Measurements from ENCODE around the gene COX19. TPM values are rescaled to one million over a fixed set of nuclear protein-coding genes. Genes with fewer than 3 reads are reported as not detected.

The COX19 gene
- total and polyA plus RNA-seq, 2 donors (not counting 3 experiments of a cell fraction or from before 2014, with no cell fraction given) = 6.8 to 10.6 TPM

GRCh38 chr7:984361-985126 is 9.2 kb upstream of the COX19 start:
- H3K4me2 ChIP-seq (ENCODE audit: insufficient read depth, low read length) = no peak overlapping the region
- H3K36me3 ChIP-seq (ENCODE audit: control insufficient read depth in 2 of 2, extremely low read depth in 1 of 2, insufficient read depth in 2 of 2, low read length in 2 of 2) = no peaks in the 10 kb centered on the region
- H3K4me1 ChIP-seq (ENCODE audit: control insufficient read depth, extremely low read depth, insufficient read depth, low read length) = peaks cover 2% of the 10 kb centered on the region
- POLR2A ChIA-PET = no interaction called here
- no peaks in the 10 kb centered on the region for H3K79me2 ChIP-seq (ENCODE audit: control insufficient read depth, insufficient read depth, low read length)
- no peak overlapping the region for H3K4me3 ChIP-seq (replicated peaks in 1 of 3; ENCODE audit: insufficient read depth in 1 of 3, low read depth in 1 of 3, low read length in 3 of 3)
- no peak overlapping the region for H3K9ac ChIP-seq (replicated peaks; ENCODE audit: extremely low read depth, insufficient read depth, low read length)
- TF ChIP-seq MAX (IDR thresholded peaks at IDR 0.05; ENCODE audit: insufficient read depth, insufficient read length) = no peak
- TF ChIP-seq JUN (IDR thresholded peaks at IDR 0.05; ENCODE audit: borderline replicate concordance, insufficient read depth, insufficient read length, low read depth) = no peak
- no peak for TF ChIP-seq EZH2 (IDR thresholded peaks at IDR 0.05; ENCODE audit: borderline replicate concordance, low read depth, low read length, severe bottlenecking)
- no peak for TF ChIP-seq POLR2AphosphoS5 (IDR thresholded peaks at IDR 0.05; ENCODE audit: insufficient read depth, low read depth, low read length)
- TF ChIP-seq MYC (IDR thresholded peaks at IDR 0.05; ENCODE audit: low read depth, low read length) = no peak
- TF ChIP-seq GATA2 (IDR thresholded peaks at IDR 0.05; ENCODE audit: insufficient read depth, insufficient read length, low read depth, low read length) = no peak
- dilution Hi-C loops (cut with MboI; ENCODE audit: extremely low pct_ligation_motif_present, low sequenced_read_pairs) (no loop called here), intact Hi-C loops (cut with micrococcal nuclease) (no loop called here)
- H3K27ac ChIP-seq (ENCODE audit: insufficient read depth, low read depth, low read length) = no peak overlapping the region
- CTCF ChIA-PET = interaction anchor here (1.5 to 3.2 kb wide), 2 partner anchors 81 to 192 kb away, joined by 3 to 14 read pairs; no protein-coding TSS in a partner anchor
- H2AFZ ChIP-seq (ENCODE audit: low read depth, low read length) = no peak overlapping the region
- BruUV-seq (replicated peaks) = no TSS peak
- no peaks in the 10 kb centered on the region for H3K27me3 ChIP-seq (ENCODE audit: control insufficient read depth in 2 of 2, insufficient read depth in 2 of 2, low read length in 2 of 2)
- no peaks in the 10 kb centered on the region for H4K20me1 ChIP-seq (replicated peaks; ENCODE audit: control insufficient read depth, extremely low read depth, insufficient read depth, low read length)
- H3K9me1 ChIP-seq (replicated peaks; ENCODE audit: control insufficient read depth, extremely low read depth, insufficient read depth, low read length) = no peaks in the 10 kb centered on the region
- DNase-seq (ENCODE audit: low read depth, low spot score) = no peak
- no peaks in the 10 kb centered on the region for H3K9me3 ChIP-seq (replicated peaks; ENCODE audit: control insufficient read depth, insufficient read depth, low read length)
- no peak for FAIRE-seq

GRCh38 chr7:983616-984071 is 8.3 kb upstream of the COX19 start:
- Histone ChIP-seq H3K9me1 (replicated peaks; ENCODE audit: control insufficient read depth, extremely low read depth, insufficient read depth, low read length) (no peaks in the 10 kb centered on the region), H3K27me3 (ENCODE audit: control insufficient read depth in 2 of 2, insufficient read depth in 2 of 2, low read length in 2 of 2) (no peaks in the 10 kb centered on the region), H3K4me1 (ENCODE audit: control insufficient read depth, extremely low read depth, insufficient read depth, low read length) (peaks cover 2% of the 10 kb centered on the region), H3K27ac (ENCODE audit: insufficient read depth, low read depth, low read length) (no peak overlapping the region), H3K4me3 (replicated peaks in 1 of 3; ENCODE audit: insufficient read depth in 1 of 3, low read depth in 1 of 3, low read length in 3 of 3) (no peak overlapping the region), H3K36me3 (ENCODE audit: control insufficient read depth in 2 of 2, extremely low read depth in 1 of 2, insufficient read depth in 2 of 2, low read length in 2 of 2) (no peaks in the 10 kb centered on the region), H2AFZ (ENCODE audit: low read depth, low read length) (no peak overlapping the region), H3K9ac (replicated peaks; ENCODE audit: extremely low read depth, insufficient read depth, low read length) (no peak overlapping the region), H3K4me2 (ENCODE audit: insufficient read depth, low read length) (no peak overlapping the region), H3K9me3 (replicated peaks; ENCODE audit: control insufficient read depth, insufficient read depth, low read length) (no peaks in the 10 kb centered on the region), H4K20me1 (replicated peaks; ENCODE audit: control insufficient read depth, extremely low read depth, insufficient read depth, low read length) (no peaks in the 10 kb centered on the region), H3K79me2 (ENCODE audit: control insufficient read depth, insufficient read depth, low read length) (no peaks in the 10 kb centered on the region)
- ChIA-PET POLR2A (no interaction called here), CTCF (interaction anchor here (1.5 kb wide), 1 partner anchor 193 kb away, joined by 3 read pairs; no protein-coding TSS in a partner anchor)
- FAIRE-seq (no peak), DNase-seq (ENCODE audit: low read depth, low spot score) (no peak)
- intact Hi-C loops (cut with micrococcal nuclease) = no loop called here
- dilution Hi-C loops (cut with MboI; ENCODE audit: extremely low pct_ligation_motif_present, low sequenced_read_pairs) = no loop called here
- TF ChIP-seq JUN (IDR thresholded peaks at IDR 0.05; ENCODE audit: borderline replicate concordance, insufficient read depth, insufficient read length, low read depth) (no peak), GATA2 (IDR thresholded peaks at IDR 0.05; ENCODE audit: insufficient read depth, insufficient read length, low read depth, low read length) (no peak), POLR2A (IDR thresholded peaks at IDR 0.05; ENCODE audit: low read depth, low read length) (no peak), FOS (IDR thresholded peaks at IDR 0.05; ENCODE audit: borderline replicate concordance, insufficient read depth, low read length) (no peak), MYC (IDR thresholded peaks at IDR 0.05; ENCODE audit: low read depth, low read length) (no peak), CTCF (IDR thresholded peaks at IDR 0.05; ENCODE audit: extremely low read depth in 1 of 2, insufficient read depth in 1 of 2, low read depth in 1 of 2, low read length in 2 of 2) (no peak), POLR2AphosphoS5 (IDR thresholded peaks at IDR 0.05; ENCODE audit: insufficient read depth, low read depth, low read length) (no peak), EZH2 (IDR thresholded peaks at IDR 0.05; ENCODE audit: borderline replicate concordance, low read depth, low read length, severe bottlenecking) (no peak)
- BruUV-seq (replicated peaks) = no TSS peak
